CD4-positive, CD25-positive, alpha-beta regulatory T cell (primary cell): ENCODE data around the gene NSMF. TPM values are rescaled to one million over a fixed set of nuclear protein-coding genes. Genes with fewer than 3 reads are reported as not detected.
"Not testable (repeated sequence)": the region's sequence is repeated elsewhere in the genome, so short reads cannot be mapped to it uniquely, and the experiment has no call there.

Experiments
- ATAC-seq, 2 donors: fragments of 150-1000 bp; cut with Tn5 transposase; one replicate each; pipeline ENCODE4 v1.10.0; 2021; ENCODE audit warnings: low read depth in 2 of 2, moderate number of reproducible peaks in 2 of 2, moderate library complexity in 1 of 2
- DNase-seq, 3 donors: peaks; one replicate each; pipeline versions ENCODE4 v3.0.0 to v3.0.0-alpha.2; 2012 to 2022; ENCODE audit warnings: mixed read lengths in 1 of 3
- H3K27ac ChIP-seq: one replicate; pipeline ENCODE4 v1.7.0; 2013; ENCODE audit warnings: mild to moderate bottlenecking, low read length; ENCODE audit not compliant: insufficient read depth, poor library complexity, severe bottlenecking
- H3K27me3 ChIP-seq: one replicate; pipeline ENCODE4 v1.7.0; 2013; ENCODE audit warnings: low read length; ENCODE audit not compliant: control insufficient read depth, insufficient read depth
- H3K36me3 ChIP-seq: one replicate; pipeline ENCODE4 v1.7.0; 2013; ENCODE audit warnings: mild to moderate bottlenecking, low read length, moderate library complexity; ENCODE audit not compliant: control insufficient read depth, insufficient read depth
- H3K4me1 ChIP-seq: 2 replicates; pipeline ENCODE4 v1.7.0; 2013; ENCODE audit warnings: mild to moderate bottlenecking, low read length; ENCODE audit not compliant: insufficient read depth, control insufficient read depth, poor library complexity, severe bottlenecking
- H3K4me3 ChIP-seq: one replicate; pipeline ENCODE4 v1.7.0; 2013; ENCODE audit warnings: low read depth, mild to moderate bottlenecking, low read length, moderate library complexity
- H3K9me3 ChIP-seq, 2 experiments: 1 replicate in 1 of 2; 2 replicates in 1 of 2; pipeline ENCODE4 v1.7.0; 2013; ENCODE audit warnings: low read length in 2 of 2, mild to moderate bottlenecking in 1 of 2, moderate library complexity in 1 of 2; ENCODE audit not compliant: control insufficient read depth in 2 of 2
- H3K27ac Mint-ChIP-seq, 3 donors: one replicate each; pipeline ENCODE4 v1.8.0; 2020 to 2022; ENCODE audit warnings: mild to moderate bottlenecking in 3 of 3, mixed read lengths in 3 of 3, moderate library complexity in 2 of 3
- H3K27me3 Mint-ChIP-seq: one replicate; pipeline ENCODE4 v1.8.0; 2022; ENCODE audit warnings: mild to moderate bottlenecking, mixed read lengths
- H3K36me3 Mint-ChIP-seq: one replicate; pipeline ENCODE4 v1.8.0; 2020; ENCODE audit warnings: mixed read lengths
- H3K4me1 Mint-ChIP-seq, 4 donors: one replicate each; pipeline ENCODE4 v1.8.0; 2020 to 2022; ENCODE audit warnings: mixed read lengths in 4 of 4, mild to moderate bottlenecking in 1 of 4
- H3K4me3 Mint-ChIP-seq, 4 donors: one replicate each; pipeline ENCODE4 v1.8.0; 2020 to 2022; ENCODE audit warnings: mild to moderate bottlenecking in 4 of 4, mixed read lengths in 4 of 4, moderate library complexity in 3 of 4
- H3K9me3 Mint-ChIP-seq, 7 donors: one replicate each; pipeline ENCODE4 v1.8.0; 2020 to 2022; ENCODE audit warnings: mixed read lengths in 7 of 7, mild to moderate bottlenecking in 3 of 7, moderate library complexity in 2 of 7
- polyA plus RNA-seq, 4 donors: library from polyadenylated mRNA; unstranded; fragments of 300-500 nt; fragmentation: Illumina TruSeq; gene quantifications; one replicate each; pipeline ENCODE4 v1.2.3, GENCODE V29; 2021
- total RNA-seq: library from RNA; stranded (reverse); gene quantifications from one replicate; pipeline ENCODE4 v1.2.3, GENCODE V29; 2022

The NSMF gene
- total and polyA plus RNA-seq, 5 donors from 2014 or later: 9.3 to 109 (median 13.8) TPM

GRCh38 chr9:137476856-137477255 lies 17.7 kb upstream of the NSMF start:
- Mint-ChIP-seq H3K36me3 (peaks cover 17% of the 10 kb centered on the region), H3K9me3 (peaks cover 4 to 22% (median 5%) of the 10 kb centered on the region in 7 donors), H3K4me1 (peaks cover 0 to 7% (median 0%) of the 10 kb centered on the region in 4 donors), H3K27me3 (peaks cover 7% of the 10 kb centered on the region), H3K4me3 (no peak overlapping the region), H3K27ac (no peak overlapping the region)
- no peaks in the 10 kb centered on the region for H3K4me1 ChIP-seq
- H3K4me3 ChIP-seq: no peak overlapping the region
- peaks cover 11 to 17% of the 10 kb centered on the region in 2 experiments for H3K9me3 ChIP-seq
- no peaks in the 10 kb centered on the region for H3K36me3 ChIP-seq
- no peaks in the 10 kb centered on the region for H3K27me3 ChIP-seq
- no peak for ATAC-seq
- no peak overlapping the region for H3K27ac ChIP-seq
- DNase-seq: no peak

GRCh38 chr9:137475666-137476065 lies 16.5 kb upstream of the NSMF start:
- Histone ChIP-seq H3K4me3 (no peak overlapping the region), H3K27ac (no peak overlapping the region), H3K4me1 (no peaks in the 10 kb centered on the region), H3K9me3 (peaks cover 11 to 17% of the 10 kb centered on the region in 2 experiments), H3K27me3 (no peaks in the 10 kb centered on the region), H3K36me3 (no peaks in the 10 kb centered on the region)
- peaks cover 17% of the 10 kb centered on the region for H3K36me3 Mint-ChIP-seq
- peaks cover 4 to 22% (median 7%) of the 10 kb centered on the region in 7 donors for H3K9me3 Mint-ChIP-seq
- H3K4me1 Mint-ChIP-seq: peaks cover 3 to 7% (median 4%) of the 10 kb centered on the region in 4 donors
- H3K27ac Mint-ChIP-seq: no peak overlapping the region
- H3K27me3 Mint-ChIP-seq: peaks cover 9% of the 10 kb centered on the region
- no peak for ATAC-seq
- no peak for DNase-seq
- H3K4me3 Mint-ChIP-seq: no peak overlapping the region

DNA sequence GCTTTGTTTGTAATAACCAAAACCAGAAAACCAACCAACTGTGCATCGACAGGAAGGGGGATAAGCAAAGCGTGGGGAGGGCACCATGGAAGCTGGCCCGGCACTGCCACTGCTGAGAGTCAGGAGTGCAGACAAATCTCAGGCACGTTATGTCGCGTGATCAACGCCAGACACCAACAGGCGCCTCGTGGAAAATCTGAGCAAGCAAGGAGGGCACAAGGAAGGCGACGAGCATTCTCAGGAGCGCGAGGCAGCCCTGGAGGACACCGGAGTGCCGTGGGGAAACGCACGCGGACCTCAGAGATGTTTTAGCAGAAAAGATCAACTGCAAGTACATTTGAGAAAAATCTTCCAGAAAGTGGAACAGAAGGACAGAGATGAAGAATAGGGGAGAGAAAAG lies 15.1 kb upstream of the NSMF start:
- peaks cover 9% of the 10 kb centered on the region for H3K27me3 Mint-ChIP-seq
- H3K27ac Mint-ChIP-seq: no peak overlapping the region
- no peaks in the 10 kb centered on the region for H3K27me3 ChIP-seq
- peaks cover 4 to 22% (median 8%) of the 10 kb centered on the region in 7 donors for H3K9me3 Mint-ChIP-seq
- H3K36me3 ChIP-seq: no peaks in the 10 kb centered on the region
- H3K4me3 ChIP-seq: no peak overlapping the region
- peaks cover 17% of the 10 kb centered on the region for H3K36me3 Mint-ChIP-seq
- no peak for ATAC-seq
- peaks cover 6 to 7% (median 6%) of the 10 kb centered on the region in 4 donors for H3K4me1 Mint-ChIP-seq
- no peak overlapping the region for H3K4me3 Mint-ChIP-seq
- no peak overlapping the region for H3K27ac ChIP-seq
- no peaks in the 10 kb centered on the region for H3K4me1 ChIP-seq
- DNase-seq: no peak
- peaks cover 11 to 17% of the 10 kb centered on the region in 2 experiments for H3K9me3 ChIP-seq

DNA sequence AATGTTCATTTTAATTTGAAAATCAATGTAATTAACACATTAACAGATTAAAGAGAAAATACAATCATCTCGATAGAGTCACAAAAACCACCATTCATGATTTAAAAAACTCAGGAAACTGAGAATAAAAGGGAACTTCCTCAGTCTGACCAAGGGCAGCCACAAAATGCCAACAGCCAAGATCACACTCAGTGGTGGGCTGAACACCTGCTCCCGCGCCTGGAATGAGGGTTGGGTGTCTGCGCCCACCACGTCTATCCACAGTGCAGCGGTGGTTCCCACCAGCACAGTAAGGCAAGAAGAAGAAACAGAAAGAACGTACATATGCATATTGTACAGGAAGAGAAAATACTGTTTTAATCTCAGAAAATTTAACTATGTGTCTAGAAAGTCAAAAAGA lies 11.7 kb upstream of the NSMF start:
- DNase-seq (no peak), ATAC-seq (no peak)
- Histone ChIP-seq H3K27ac (no peak overlapping the region), H3K9me3 (peaks cover 3 to 8% of the 10 kb centered on the region in 2 experiments), H3K36me3 (no peaks in the 10 kb centered on the region), H3K4me1 (no peaks in the 10 kb centered on the region), H3K4me3 (no peak overlapping the region), H3K27me3 (no peaks in the 10 kb centered on the region)
- peaks cover 2 to 10% (median 7%) of the 10 kb centered on the region in 4 donors for H3K4me1 Mint-ChIP-seq
- H3K27me3 Mint-ChIP-seq: peaks cover 17% of the 10 kb centered on the region
- no peak overlapping the region for H3K4me3 Mint-ChIP-seq
- H3K27ac Mint-ChIP-seq: peak overlapping the region in 1 of 3 donors; percentile 65
- H3K9me3 Mint-ChIP-seq: peaks cover 2 to 17% (median 7%) of the 10 kb centered on the region in 7 donors
- H3K36me3 Mint-ChIP-seq: peaks cover 13% of the 10 kb centered on the region

GRCh38 chr9:137467896-137468295 lies 8.8 kb upstream of the NSMF start:
- Histone ChIP-seq H3K27me3 (no peaks in the 10 kb centered on the region), H3K27ac (no peak overlapping the region), H3K36me3 (no peaks in the 10 kb centered on the region), H3K9me3 (no peaks in the 10 kb centered on the region), H3K4me1 (peaks cover 10% of the 10 kb centered on the region), H3K4me3 (no peak overlapping the region)
- Mint-ChIP-seq H3K4me3 (peak overlapping the region in 1 of 4 donors; percentile 32), H3K27ac (no peak overlapping the region), H3K9me3 (peaks cover 0 to 8% (median 0%) of the 10 kb centered on the region in 7 donors), H3K36me3 (peaks cover 2% of the 10 kb centered on the region), H3K4me1 (peaks cover 0 to 16% (median 7%) of the 10 kb centered on the region in 4 donors), H3K27me3 (peaks cover 17% of the 10 kb centered on the region)
- no peak for ATAC-seq
- no peak for DNase-seq

- no peak for ATAC-seq
- DNase-seq: no peak
- H3K27me3 Mint-ChIP-seq: peaks cover 17% of the 10 kb centered on the region
- peak overlapping the region in 1 of 4 donors; percentile 90 for H3K4me3 Mint-ChIP-seq
- Histone ChIP-seq H3K9me3 (no peaks in the 10 kb centered on the region), H3K27me3 (no peaks in the 10 kb centered on the region), H3K4me3 (no peak overlapping the region), H3K27ac (no peak overlapping the region), H3K4me1 (peaks cover 17% of the 10 kb centered on the region), H3K36me3 (no peaks in the 10 kb centered on the region)
- peaks cover 1 to 18% (median 7%) of the 10 kb centered on the region in 4 donors for H3K4me1 Mint-ChIP-seq
- H3K27ac Mint-ChIP-seq: no peak overlapping the region
- peaks cover 0 to 7% (median 0%) of the 10 kb centered on the region in 7 donors for H3K9me3 Mint-ChIP-seq
- no peaks in the 10 kb centered on the region for H3K36me3 Mint-ChIP-seq
These were observed 8.0 kb upstream of the NSMF start for GRCh38 chr9:137467161-137467581.

GRCh38 chr9:137466389-137467085 lies 7.4 kb upstream of the NSMF start:
- peak overlapping the region in 1 of 4 donors; percentile 90 for H3K4me3 Mint-ChIP-seq
- not testable (repeated sequence) for H3K27me3 ChIP-seq, H3K9me3 ChIP-seq, H3K9me3 Mint-ChIP-seq, H3K27ac ChIP-seq, ATAC-seq, H3K36me3 ChIP-seq, DNase-seq, H3K36me3 Mint-ChIP-seq, H3K4me3 ChIP-seq
- peaks cover 6 to 22% (median 8%) of the 10 kb centered on the region in 4 donors for H3K4me1 Mint-ChIP-seq
- H3K27ac Mint-ChIP-seq: peak overlapping the region; percentile 86 to 92 (median 89)
- H3K4me1 ChIP-seq: peaks cover 23% of the 10 kb centered on the region
- H3K27me3 Mint-ChIP-seq: peaks cover 13% of the 10 kb centered on the region
